ACHN (cell line): ENCODE data around the gene TFCP2.
"Not testable (repeated sequence)": the region's sequence is repeated elsewhere in the genome, so short reads cannot be mapped to it uniquely, and the experiment has no call there.

ENCODE experiments used
- DNase-seq: peaks from one replicate; pipeline ENCODE4 v3.0.0-alpha.2; 2015
- in situ Hi-C: cut with HindIII; loops from 2 replicates; pipeline ENCODE4 v1.10.0; 2017; ENCODE audit warnings: low sequenced_read_pairs, low pct_ligation_motif_present, low pct_unique_long_range_greater_than_20kb

Gene TFCP2

GRCh38 chr12:51103977-51104376 is 69.0 kb downstream of the TFCP2 start:
- in situ Hi-C loops, result no loop called here
- DNase-seq, result no peak

GRCh38 chr12:51098611-51099010 is 74.3 kb downstream of the TFCP2 start:
- no peak for DNase-seq
- in situ Hi-C loops, result no loop called here

GRCh38 chr12:51090705-51091229 is 82.2 kb downstream of the TFCP2 start:
- DNase-seq, result no peak
- in situ Hi-C loops, result no loop called here

- no peak for DNase-seq
- in situ Hi-C loops, result no loop called here
Measured at GRCh38 chr12:51087818-51088217, 85.1 kb downstream of the TFCP2 start.

GRCh38 chr12:51086933-51087332 is 86.0 kb downstream of the TFCP2 start:
- in situ Hi-C loops, result no loop called here
- DNase-seq, result no peak

- DNase-seq, result no peak
- in situ Hi-C loops, result no loop called here
Measured at GRCh38 chr12:51085757-51086156, 87.2 kb downstream of the TFCP2 start.

- peak; percentile 99 for DNase-seq
- in situ Hi-C loops, result no loop called here
Measured at GRCh38 chr12:51083126-51083833, 89.7 kb downstream of the TFCP2 start, which contains the start of gene CSRNP2. CSRNP2 (minus strand) TSS chr12:51083596; CDS start chr12:51076561, 7,035 bp downstream.

GRCh38 chr12:51082561-51083125 is 90.3 kb downstream of the TFCP2 start:
- peak; percentile 64 for DNase-seq
- in situ Hi-C loops, result no loop called here

GRCh38 chr12:51081421-51081820 is 91.5 kb downstream of the TFCP2 start:
- no peak for DNase-seq
- in situ Hi-C loops, result no loop called here

- in situ Hi-C loops, result no loop called here
- DNase-seq, result no peak
Measured at GRCh38 chr12:51080136-51080535, 92.8 kb downstream of the TFCP2 start.

GRCh38 chr12:51078866-51079265 is 94.1 kb downstream of the TFCP2 start:
- in situ Hi-C loops, DNase-seq: not testable (repeated sequence)

GRCh38 chr12:51078346-51078745 is 94.6 kb downstream of the TFCP2 start:
- DNase-seq, in situ Hi-C loops: not testable (repeated sequence)

- in situ Hi-C loops, result no loop called here
- DNase-seq, result no peak
Measured at GRCh38 chr12:51077930-51078329, 95.0 kb downstream of the TFCP2 start.

GRCh38 chr12:51076236-51076930 is 96.6 kb downstream of the TFCP2 start:
- no peak for DNase-seq
- in situ Hi-C loops, result no loop called here

- in situ Hi-C loops, result no loop called here
- DNase-seq, result no peak
Measured at GRCh38 chr12:51075390-51075789, 97.5 kb downstream of the TFCP2 start.

GRCh38 chr12:51071663-51072062 is 101.3 kb downstream of the TFCP2 start:
- in situ Hi-C loops, result no loop called here
- no peak for DNase-seq

GRCh38 chr12:51070004-51070403 is 102.9 kb downstream of the TFCP2 start:
- DNase-seq, result no peak
- in situ Hi-C loops, result no loop called here

GRCh38 chr12:51067771-51068170 is 105.2 kb downstream of the TFCP2 start:
- DNase-seq, result no peak
- in situ Hi-C loops, result no loop called here

- no peak for DNase-seq
- in situ Hi-C loops, result no loop called here
Measured at GRCh38 chr12:51067229-51067628, 105.7 kb downstream of the TFCP2 start.
